Activated CD4-positive, alpha-beta T cell treated with anti-CD3 and anti-CD28 coated beads, Interleukin-2, amount 10 ng/mL, durations not matched to agents 24 days and 14 days (primary cell): Measurements from ENCODE around the gene HAPSTR1. TPM values are rescaled to one million over a fixed set of nuclear protein-coding genes. Genes with fewer than 3 reads are reported as not detected.
"Not testable (repeated sequence)": the region's sequence is repeated elsewhere in the genome, so short reads cannot be mapped to it uniquely, and the experiment has no call there.

Source experiments
- DNase-seq: peaks from one replicate; pipeline ENCODE4 v3.0.0; 2022
- H3K27ac Mint-ChIP-seq: one replicate; pipeline ENCODE4 v1.8.0; 2022; ENCODE audit warnings: mild to moderate bottlenecking, mixed read lengths
- H3K27me3 Mint-ChIP-seq: one replicate; pipeline ENCODE4 v1.8.0; 2022; ENCODE audit warnings: mixed read lengths
- H3K36me3 Mint-ChIP-seq: one replicate; pipeline ENCODE4 v1.8.0; 2022; ENCODE audit warnings: low read depth, mild to moderate bottlenecking, mixed read lengths
- H3K4me1 Mint-ChIP-seq: one replicate; pipeline ENCODE4 v1.8.0; 2021; ENCODE audit warnings: mixed read lengths
- H3K4me3 Mint-ChIP-seq: one replicate; pipeline ENCODE4 v1.8.0; 2022; ENCODE audit warnings: mild to moderate bottlenecking, moderate library complexity, mixed read lengths
- H3K9me3 Mint-ChIP-seq: one replicate; pipeline ENCODE4 v1.8.0; 2021; ENCODE audit warnings: mixed read lengths
- intact Hi-C: fragments of 100-400 bp; cut with micrococcal nuclease; formaldehyde crosslinking; loops from one replicate; pipeline ENCODE4 v1.15.1; 2023
- total RNA-seq: library from RNA; stranded (reverse); gene quantifications from 2 replicates; pipeline ENCODE4 v1.2.3, GENCODE V29; 2022

HAPSTR1 gene, protein sequence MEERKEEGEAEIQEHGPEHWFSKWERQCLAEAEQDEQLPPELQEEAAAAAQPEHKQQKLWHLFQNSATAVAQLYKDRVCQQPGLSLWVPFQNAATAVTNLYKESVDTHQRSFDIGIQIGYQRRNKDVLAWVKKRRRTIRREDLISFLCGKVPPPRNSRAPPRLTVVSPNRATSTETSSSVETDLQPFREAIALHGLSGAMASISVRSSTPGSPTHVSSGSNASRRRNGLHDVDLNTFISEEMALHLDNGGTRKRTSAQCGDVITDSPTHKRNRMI
- 53.4 and 54.2 TPM in 2 replicates for total RNA-seq

DNA sequence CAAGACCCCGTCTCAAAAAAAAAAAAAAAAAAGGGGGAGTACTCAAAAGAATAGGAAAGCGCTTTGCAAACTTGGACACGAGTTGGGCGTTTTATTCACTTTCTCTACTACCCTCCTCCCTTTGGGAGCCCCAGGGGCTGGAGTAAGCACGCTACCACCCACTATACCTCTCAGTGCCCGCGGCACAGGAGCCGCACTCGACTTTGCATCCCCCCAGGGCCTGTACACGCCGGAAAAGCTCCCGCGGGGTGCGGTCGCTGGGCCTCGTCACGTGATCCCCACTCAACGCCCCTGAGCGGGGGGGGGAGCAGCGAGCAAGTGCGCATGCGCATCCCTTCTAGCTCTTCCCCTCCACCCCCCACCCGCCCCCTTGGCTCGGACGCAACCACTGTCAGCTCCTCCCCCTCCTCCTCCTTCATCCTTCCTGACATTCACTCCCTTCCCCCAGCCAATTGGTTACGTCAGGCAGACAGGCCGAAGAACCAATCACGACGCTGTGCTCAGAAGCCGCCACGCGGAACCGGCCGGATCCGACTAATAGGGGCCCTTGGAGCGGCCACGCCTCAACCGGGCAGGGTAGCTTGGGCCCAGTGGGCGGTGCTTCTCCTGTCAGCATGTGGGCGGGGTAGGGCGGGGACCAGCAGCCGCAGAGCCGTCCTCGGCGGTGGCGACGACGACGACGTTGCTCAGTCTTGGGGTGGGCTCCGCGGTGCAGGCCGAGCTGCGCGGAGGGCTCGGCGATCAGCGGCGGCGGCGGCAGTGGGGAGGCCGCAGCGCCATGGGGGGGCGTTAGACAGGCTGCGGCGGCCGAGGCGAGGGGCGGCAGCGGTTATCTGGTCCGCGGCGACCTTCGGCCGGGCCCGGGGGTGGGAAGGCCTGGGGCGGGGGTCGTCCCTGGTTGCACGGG is at the start of gene HAPSTR1:
HAPSTR1 (plus strand) TSS at position 685 of the 907 bp plus-strand sequence. CDS start 401 bp downstream, outside the sequence.
- Mint-ChIP-seq H3K4me3 (peak within 1 kb of the TSS; percentile 97), H3K27me3 (peaks cover 2% of the 10 kb centered on the region), H3K27ac (peak within 1 kb of the TSS; percentile 98), H3K9me3 (no peaks in the 10 kb centered on the region), H3K4me1 (peaks cover 28% of the 10 kb centered on the region), H3K36me3 (peaks cover 34% of the 10 kb centered on the region)
- peak; percentile 99 for DNase-seq
- intact Hi-C loops: loop anchor here (1.0 to 2.0 kb wide), 7 partner anchors 12 to 294 kb away; partner anchors contain the start of genes CARHSP1, PMM2, TMEM186 and USP7

DNA sequence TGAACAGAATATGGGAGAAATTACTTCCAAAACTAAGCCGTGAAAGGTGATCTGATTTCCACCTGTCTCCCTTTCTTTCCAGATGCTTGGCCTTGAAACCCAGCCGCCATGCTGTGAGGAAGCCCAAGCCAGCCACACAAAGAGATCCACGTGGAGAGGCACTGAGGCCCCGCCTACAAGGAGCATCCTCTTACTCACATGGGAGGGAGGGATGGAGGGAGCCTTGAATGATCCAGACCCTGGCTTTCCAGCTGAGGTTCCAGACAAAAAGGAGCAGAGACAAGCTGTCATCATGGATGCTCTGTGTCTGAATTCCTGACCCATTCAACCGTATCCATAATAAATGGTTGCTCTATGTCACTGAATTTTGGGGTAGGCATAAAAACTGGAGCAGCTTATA is 48.9 kb upstream of the HAPSTR1 start:
- H3K27ac Mint-ChIP-seq: no peak overlapping the region
- H3K4me1 Mint-ChIP-seq: peaks cover 19% of the 10 kb centered on the region
- H3K36me3 Mint-ChIP-seq: no peaks in the 10 kb centered on the region
- H3K4me3 Mint-ChIP-seq: no peak overlapping the region
- peaks cover 10% of the 10 kb centered on the region for H3K9me3 Mint-ChIP-seq
- no peak for DNase-seq
- intact Hi-C loops: loop anchor here (10.0 kb wide), 1 partner anchor 478 kb away; no protein-coding TSS in a partner anchor
- H3K27me3 Mint-ChIP-seq: no peaks in the 10 kb centered on the region

DNA sequence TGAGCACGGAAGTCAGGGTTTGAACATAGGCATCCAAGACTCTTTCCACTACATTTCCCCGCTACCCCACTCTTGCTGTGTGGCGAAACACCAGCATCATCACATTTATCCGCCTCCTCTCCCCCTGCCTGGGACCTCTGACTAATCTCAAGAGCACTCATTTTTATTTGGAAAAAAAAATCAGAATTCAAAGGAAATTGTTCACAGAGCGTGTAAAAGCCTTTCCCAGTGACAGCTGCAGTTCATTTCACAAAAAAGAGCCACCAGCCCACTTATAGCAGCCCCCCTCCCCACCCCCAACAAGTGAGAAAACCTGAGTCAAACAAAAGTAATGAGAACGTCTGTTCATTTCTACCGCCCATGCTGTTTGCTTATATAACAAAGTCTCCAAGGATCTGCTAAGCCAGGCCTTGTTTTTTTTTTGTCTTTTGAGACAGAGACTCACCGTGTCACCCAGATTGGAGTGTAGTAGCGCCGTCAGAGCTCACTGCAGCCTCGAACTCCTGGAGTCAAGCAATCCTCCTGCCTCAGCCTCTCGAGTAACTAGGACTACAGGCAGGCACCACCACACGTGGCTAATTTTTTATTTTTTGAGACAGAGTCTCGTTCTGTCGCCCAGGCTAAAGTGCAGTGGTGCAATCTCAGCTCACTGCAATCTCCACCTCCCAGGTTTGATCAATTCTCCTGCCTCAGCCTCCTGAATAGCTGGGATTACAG is 48.3 kb upstream of the HAPSTR1 start:
- intact Hi-C loops: loop anchor here (10.0 kb wide), 1 partner anchor 478 kb away; no protein-coding TSS in a partner anchor
- H3K4me3 Mint-ChIP-seq: no peak overlapping the region
- no peak for DNase-seq
- no peaks in the 10 kb centered on the region for H3K27me3 Mint-ChIP-seq
- peaks cover 10% of the 10 kb centered on the region for H3K9me3 Mint-ChIP-seq
- peaks cover 25% of the 10 kb centered on the region for H3K4me1 Mint-ChIP-seq
- no peaks in the 10 kb centered on the region for H3K36me3 Mint-ChIP-seq
- H3K27ac Mint-ChIP-seq: no peak overlapping the region

DNA sequence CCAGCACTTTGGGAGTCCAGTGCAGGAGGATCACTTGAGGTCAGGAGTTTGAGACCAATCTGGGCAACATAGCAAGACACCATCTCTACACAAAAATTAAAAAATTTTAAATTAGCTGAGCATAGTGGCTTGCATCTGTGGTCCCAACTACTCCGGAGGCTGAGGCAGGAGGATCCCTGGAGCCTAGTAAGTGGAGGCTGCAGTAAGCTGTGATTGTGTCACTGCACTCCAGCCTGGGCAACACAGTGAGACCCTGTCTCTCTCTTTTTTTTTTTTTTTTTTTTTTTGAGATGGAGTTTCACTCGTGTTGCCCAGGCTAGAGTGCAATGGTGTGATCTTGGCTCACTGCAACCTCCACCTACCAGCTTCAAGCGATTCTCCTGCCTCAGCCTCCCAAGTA is 45.9 kb upstream of the HAPSTR1 start:
- not testable (repeated sequence) for H3K4me3 Mint-ChIP-seq
- intact Hi-C loops: loop anchor here (10.0 kb wide), 1 partner anchor 481 kb away; no protein-coding TSS in a partner anchor

DNA sequence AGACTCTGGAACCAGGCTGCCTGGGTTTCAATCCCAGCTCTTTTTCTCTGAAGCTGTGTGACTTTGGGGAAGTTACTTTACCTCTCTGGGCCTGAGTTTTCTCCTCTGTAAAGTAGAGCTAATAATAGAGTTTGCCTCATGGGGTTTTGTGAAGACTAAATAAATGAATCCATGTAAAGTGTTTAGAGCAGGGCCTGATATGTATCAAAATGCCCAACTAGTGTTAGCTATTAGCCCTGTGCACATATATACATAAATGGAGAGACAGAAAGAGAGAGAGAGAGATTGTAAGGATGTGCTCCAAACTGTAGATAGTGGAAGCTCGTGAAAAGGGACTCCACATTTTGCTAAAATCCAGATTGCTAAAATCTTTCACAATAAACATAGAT is 44.8 kb upstream of the HAPSTR1 start:
- peaks cover 10% of the 10 kb centered on the region for H3K9me3 Mint-ChIP-seq
- no peaks in the 10 kb centered on the region for H3K36me3 Mint-ChIP-seq
- H3K27me3 Mint-ChIP-seq: no peaks in the 10 kb centered on the region
- no peak overlapping the region for H3K27ac Mint-ChIP-seq
- H3K4me3 Mint-ChIP-seq: no peak overlapping the region
- no peak for DNase-seq
- H3K4me1 Mint-ChIP-seq: peaks cover 31% of the 10 kb centered on the region
- intact Hi-C loops: loop anchor here (1.0 to 10.0 kb wide), 4 partner anchors 22 to 482 kb away; partner anchors contain the start of gene HAPSTR1

More for the DNA sequence above, 45.9 kb upstream of the HAPSTR1 start:
- H3K27me3 Mint-ChIP-seq, H3K27ac Mint-ChIP-seq, H3K36me3 Mint-ChIP-seq, DNase-seq: not testable (repeated sequence)
- peaks cover 31% of the 10 kb centered on the region for H3K4me1 Mint-ChIP-seq
- H3K9me3 Mint-ChIP-seq: peaks cover 10% of the 10 kb centered on the region

DNA sequence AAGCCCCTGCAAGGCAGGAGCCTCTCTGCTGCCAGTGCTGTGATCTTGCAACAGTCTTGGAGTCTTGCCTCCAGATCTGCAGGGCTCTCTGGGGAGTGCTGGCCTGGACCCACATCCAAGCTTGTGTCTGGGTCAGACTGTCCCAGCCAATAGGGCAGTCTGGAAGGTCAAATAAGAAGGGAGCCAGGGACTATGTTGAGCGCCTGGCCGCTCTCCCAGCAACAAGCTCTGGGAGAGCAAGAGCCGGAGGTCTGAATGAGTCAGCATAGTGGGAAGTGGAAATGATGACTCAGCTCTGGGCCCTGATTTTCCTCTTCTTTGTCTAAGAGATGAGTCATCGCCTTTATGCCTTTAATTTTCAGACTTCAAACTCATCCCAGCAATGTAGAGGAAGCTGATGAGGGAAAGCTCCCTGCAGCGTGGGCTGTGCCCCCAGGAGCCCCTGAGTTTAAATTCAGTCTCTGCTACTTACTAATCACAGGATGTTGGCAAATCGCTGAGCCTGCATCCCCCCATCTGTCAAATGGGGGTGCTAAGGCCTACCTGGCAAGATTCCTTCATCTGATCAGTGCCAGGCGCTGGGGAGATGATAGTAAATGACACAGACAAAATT is 43.6 kb upstream of the HAPSTR1 start:
- H3K4me3 Mint-ChIP-seq: peak overlapping the region; percentile 24
- H3K27me3 Mint-ChIP-seq: no peaks in the 10 kb centered on the region
- peaks cover 31% of the 10 kb centered on the region for H3K4me1 Mint-ChIP-seq
- peak overlapping the region; percentile 83 for H3K27ac Mint-ChIP-seq
- H3K36me3 Mint-ChIP-seq: no peaks in the 10 kb centered on the region
- H3K9me3 Mint-ChIP-seq: peaks cover 10% of the 10 kb centered on the region
- DNase-seq: peak; percentile 79
- intact Hi-C loops: loop anchor here (1.0 to 10.0 kb wide), 3 partner anchors 21 to 483 kb away; partner anchors contain the start of gene HAPSTR1

DNA sequence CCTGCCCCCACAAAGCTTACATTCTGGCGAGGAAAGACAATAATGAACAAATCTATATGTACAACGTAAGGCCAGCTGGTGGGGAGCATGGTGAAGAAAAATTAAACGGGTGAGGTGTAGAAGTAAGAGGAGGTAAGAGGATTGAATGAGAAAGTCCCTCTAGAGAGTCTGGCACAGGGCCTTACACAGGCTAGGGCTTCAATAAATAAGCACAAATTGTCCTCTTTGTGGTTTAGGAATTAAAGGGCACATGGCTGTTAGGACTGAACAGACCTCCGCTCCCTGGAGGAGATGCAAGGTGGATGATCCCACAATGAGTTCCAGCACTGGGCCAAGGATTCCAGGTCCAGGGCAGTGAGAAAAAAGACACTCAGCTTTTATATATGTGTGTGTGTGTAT is 43.1 kb upstream of the HAPSTR1 start:
- Mint-ChIP-seq H3K4me3 (peak overlapping the region; percentile 24), H3K36me3 (no peaks in the 10 kb centered on the region), H3K27me3 (no peaks in the 10 kb centered on the region), H3K27ac (peak overlapping the region; percentile 83), H3K9me3 (peaks cover 10% of the 10 kb centered on the region), H3K4me1 (peaks cover 29% of the 10 kb centered on the region)
- intact Hi-C loops: loop anchor here (10.0 kb wide), 1 partner anchor 484 kb away; no protein-coding TSS in a partner anchor
- DNase-seq: no peak

DNA sequence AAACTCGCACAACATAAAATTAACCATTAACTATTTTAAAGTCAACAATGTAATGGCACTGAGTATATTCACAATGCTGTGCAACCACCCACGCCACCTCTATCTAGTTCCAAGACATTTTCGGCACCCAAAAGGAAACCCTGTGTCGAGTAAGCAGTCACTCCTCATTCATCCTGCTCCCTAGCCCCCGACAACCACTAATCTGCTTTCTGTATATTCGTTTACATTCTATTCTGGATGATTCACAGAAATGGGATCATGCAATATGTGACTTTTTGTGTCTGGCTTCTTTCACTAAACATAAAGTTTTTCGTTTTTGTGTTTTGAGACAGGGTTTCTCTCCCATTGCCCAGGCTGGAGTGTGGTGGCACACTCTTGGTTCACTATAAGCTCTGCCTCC is 42.2 kb upstream of the HAPSTR1 start:
- intact Hi-C loops: loop anchor here (10.0 kb wide), 1 partner anchor 484 kb away; no protein-coding TSS in a partner anchor

DNA sequence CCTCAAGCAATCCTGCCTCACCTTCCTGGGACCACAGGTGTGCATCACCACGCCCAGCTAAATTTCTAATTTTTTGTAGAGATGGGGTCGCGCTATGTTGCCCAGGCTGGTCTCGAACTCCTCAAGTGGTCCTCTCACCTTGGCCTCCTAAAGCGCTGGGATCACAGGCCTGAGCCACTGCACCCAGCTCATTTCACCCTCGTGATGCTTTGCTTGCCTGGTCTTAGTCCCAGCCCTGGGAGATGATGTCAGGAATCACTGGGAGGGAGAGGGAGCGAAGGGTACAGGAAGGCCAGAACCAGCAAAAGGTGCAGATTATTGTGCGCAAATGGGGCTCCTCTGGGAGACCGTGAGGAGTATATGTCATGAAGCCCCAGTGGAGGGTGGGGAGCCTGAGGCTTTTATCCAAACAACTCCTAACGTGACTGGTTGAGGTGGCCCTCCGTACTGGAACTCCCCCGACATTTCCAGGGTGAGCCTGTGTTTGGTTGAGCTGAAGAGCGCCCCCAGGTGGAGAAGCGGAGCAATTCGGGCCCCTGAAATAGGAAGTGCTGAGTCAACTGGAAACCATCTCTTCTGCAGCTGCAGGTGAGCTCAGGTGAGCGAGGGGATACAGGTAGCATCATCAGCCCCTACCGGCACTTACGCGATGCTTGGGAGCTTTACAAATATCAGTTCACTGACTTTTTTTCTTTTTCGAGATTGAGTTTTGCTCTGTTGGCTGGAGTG is 41.2 kb upstream of the HAPSTR1 start:
- intact Hi-C loops: no loop called here
- peaks cover 10% of the 10 kb centered on the region for H3K9me3 Mint-ChIP-seq
- peak; percentile 64 for DNase-seq
- no peak overlapping the region for H3K4me3 Mint-ChIP-seq
- H3K36me3 Mint-ChIP-seq: no peaks in the 10 kb centered on the region
- H3K4me1 Mint-ChIP-seq: peaks cover 29% of the 10 kb centered on the region
- H3K27ac Mint-ChIP-seq: no peak overlapping the region
- no peaks in the 10 kb centered on the region for H3K27me3 Mint-ChIP-seq

More for the DNA sequence above, 42.2 kb upstream of the HAPSTR1 start:
- no peak overlapping the region for H3K27ac Mint-ChIP-seq
- H3K9me3 Mint-ChIP-seq: peaks cover 10% of the 10 kb centered on the region
- no peaks in the 10 kb centered on the region for H3K36me3 Mint-ChIP-seq
- no peaks in the 10 kb centered on the region for H3K27me3 Mint-ChIP-seq
- no peak for DNase-seq
- no peak overlapping the region for H3K4me3 Mint-ChIP-seq
- H3K4me1 Mint-ChIP-seq: peaks cover 29% of the 10 kb centered on the region

DNA sequence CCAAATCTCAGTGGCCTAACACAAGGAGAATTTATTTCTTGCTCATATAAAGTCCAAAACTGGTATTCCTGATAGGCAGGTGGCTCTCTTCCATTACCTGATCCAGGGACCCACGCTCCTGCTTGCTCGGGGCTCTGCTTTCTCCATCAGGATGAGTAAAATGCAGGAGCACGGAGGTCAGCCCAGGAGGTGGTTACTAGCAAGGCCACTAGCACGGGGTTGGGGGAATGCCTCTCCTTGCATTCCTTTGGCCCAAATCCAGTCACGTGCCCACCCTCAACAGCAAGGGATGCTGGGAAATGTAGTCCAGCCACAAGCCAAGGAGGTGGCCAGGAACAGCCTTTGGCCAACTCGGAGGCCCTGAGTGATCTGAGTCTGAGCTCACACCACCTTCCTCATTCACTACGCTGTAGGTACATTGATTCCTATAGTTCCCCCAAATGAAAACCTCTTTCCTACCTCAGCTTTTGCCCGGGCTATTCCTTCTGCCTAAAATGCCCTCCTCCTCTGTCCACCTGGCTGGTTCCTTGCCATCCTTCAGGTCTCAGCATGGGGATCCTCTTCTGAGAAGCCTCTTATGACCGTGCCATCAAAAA is 38.3 kb upstream of the HAPSTR1 start:
- Mint-ChIP-seq H3K4me1 (peaks cover 7% of the 10 kb centered on the region), H3K9me3 (no peaks in the 10 kb centered on the region), H3K27ac (no peak overlapping the region), H3K27me3 (no peaks in the 10 kb centered on the region), H3K36me3 (no peaks in the 10 kb centered on the region), H3K4me3 (no peak overlapping the region)
- DNase-seq: no peak
- intact Hi-C loops: no loop called here

DNA sequence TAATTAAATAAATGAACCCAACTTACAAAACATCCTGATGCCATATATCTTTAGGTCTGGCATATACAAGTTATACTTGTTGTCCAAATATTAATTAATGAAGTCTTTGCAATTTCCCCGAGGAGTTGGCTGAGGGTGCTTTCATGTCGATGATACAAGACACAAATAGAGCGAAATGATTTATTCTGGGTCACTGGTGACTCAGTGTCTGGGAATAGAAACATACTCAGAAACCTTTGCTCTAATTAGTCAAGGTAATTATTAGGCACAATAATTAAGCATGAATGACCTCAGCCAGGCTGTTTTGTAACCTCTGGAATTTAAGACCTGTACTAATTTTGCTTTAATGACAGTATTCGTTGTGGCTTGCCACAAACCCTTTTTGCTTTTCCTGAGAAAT is 37.0 kb upstream of the HAPSTR1 start:
- Mint-ChIP-seq H3K4me1 (peaks cover under 1% of the 10 kb centered on the region), H3K36me3 (no peaks in the 10 kb centered on the region), H3K4me3 (no peak overlapping the region), H3K27me3 (no peaks in the 10 kb centered on the region), H3K27ac (no peak overlapping the region), H3K9me3 (no peaks in the 10 kb centered on the region)
- intact Hi-C loops: no loop called here
- DNase-seq: no peak

DNA sequence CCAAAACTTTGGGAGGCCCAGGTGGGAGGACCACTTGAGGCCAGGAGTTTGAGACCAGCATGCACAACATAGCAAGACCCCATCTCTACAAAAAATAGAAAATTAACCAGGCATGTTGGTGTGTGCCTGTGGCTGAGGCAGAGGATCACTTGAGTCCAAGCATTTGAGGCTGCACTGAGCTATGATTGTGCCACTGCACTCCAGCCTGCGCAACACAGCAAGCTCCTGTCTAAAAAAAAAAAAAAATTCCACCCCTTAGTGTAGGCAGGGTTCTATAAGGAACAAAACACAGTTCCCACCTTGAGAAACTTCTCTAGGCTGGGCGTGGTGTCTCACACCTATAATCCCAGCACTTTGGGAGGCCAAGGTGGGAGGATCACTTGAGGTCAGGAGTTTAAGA is 36.3 kb upstream of the HAPSTR1 start:
- no peaks in the 10 kb centered on the region for H3K36me3 Mint-ChIP-seq
- intact Hi-C loops: no loop called here
- DNase-seq: no peak
- H3K27ac Mint-ChIP-seq: no peak overlapping the region
- H3K4me3 Mint-ChIP-seq: no peak overlapping the region
- no peaks in the 10 kb centered on the region for H3K27me3 Mint-ChIP-seq
- H3K9me3 Mint-ChIP-seq: no peaks in the 10 kb centered on the region
- H3K4me1 Mint-ChIP-seq: no peaks in the 10 kb centered on the region
